CD4-positive, alpha-beta T cell treated with Interleukin-17A for 1 hour (primary cell): ENCODE measurements around the gene FGD3.

Experiments
- DNase-seq: peaks from one replicate; pipeline ENCODE4 v3.0.0-alpha.2; 2020

FGD3 gene

GRCh38 chr9:93058355-93059010 lies 111.2 kb downstream of the FGD3 start, which contains the start of gene SUSD3:
Gene SUSD3 (plus strand): TSS chr9:93058701. CDS start chr9:93058743, 42 bp downstream.
- DNase-seq = peak; percentile 73

DNA sequence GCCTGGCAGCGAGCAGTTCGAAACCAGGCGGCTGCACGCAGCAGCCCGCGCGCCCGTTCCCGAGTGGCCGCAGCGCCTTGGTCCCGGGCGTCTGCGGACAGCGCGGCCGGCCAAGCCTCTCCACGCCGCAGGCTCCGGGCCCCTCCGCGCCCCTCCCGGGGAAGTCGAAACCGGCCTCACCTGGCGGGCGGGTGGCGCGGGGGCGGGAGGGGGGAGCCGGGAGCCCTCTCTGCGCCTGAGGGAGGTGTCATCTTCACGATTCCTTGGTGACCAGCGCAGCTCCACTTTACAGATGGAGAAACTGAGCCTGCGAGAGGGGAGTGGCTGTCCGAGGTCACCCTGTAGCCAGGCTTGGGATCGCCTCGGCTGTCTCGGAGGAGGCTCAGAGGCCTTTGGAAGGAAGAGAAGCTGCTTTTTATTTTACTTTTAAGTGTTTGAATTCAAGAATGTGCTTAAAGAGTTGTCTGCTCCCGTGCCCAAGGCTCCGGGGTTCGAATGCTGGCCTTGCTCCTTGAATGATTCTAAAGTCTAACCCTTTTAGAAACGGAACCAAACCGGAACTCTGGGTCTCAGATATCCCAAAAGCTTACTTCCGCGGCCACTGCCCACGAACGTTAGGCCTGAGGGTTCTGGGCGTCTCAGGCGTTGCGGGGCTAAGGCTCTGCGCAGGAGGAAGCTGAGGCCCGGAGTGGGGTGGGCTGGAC lies 111.8 kb downstream of the FGD3 start:
- DNase-seq = peak; percentile 26

DNA sequence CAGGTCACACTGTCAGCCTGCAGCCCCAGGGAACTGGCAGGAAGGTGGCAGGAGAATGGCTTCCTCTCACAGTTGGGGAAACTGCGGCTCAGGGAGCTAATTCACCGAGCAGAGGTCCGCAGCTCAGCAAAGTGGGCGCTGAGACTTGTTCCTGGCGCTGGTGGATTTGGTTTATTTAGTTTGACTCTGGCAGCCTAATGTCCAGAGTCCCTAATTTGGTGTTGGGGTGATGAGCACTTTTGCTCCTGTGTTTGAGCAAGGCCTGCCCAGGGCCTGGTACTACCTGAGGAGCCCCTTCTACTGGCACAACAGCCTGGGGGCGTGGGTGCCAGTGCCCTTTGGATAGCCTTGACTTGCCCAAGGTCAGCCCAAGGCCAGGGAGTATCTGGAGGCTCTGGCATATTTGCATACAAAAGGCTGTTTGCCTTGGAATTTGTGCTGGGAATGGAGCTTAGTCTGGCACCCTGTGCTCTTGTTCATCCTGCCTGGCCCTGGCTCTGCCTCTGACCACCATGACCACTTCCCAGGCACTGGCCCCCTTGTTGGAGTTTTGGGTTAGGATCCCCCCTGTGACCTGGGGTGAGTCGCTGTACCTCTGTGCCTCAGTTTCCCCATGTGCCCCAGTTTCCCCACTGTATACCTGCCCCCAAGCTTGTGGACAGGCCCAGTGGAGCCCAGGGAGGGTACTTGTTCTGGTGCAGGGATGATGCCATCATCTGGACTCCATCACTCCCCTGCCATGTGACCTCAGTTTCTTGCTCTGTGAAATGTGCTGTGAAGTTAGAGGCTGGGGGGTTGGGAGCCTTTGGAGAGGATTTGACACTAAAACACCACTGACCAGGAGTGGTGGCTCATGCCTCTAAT lies 112.6 kb downstream of the FGD3 start:
- DNase-seq = no peak

GRCh38 chr9:93060746-93061259 lies 113.5 kb downstream of the FGD3 start:
- DNase-seq = peak; percentile 30

DNA sequence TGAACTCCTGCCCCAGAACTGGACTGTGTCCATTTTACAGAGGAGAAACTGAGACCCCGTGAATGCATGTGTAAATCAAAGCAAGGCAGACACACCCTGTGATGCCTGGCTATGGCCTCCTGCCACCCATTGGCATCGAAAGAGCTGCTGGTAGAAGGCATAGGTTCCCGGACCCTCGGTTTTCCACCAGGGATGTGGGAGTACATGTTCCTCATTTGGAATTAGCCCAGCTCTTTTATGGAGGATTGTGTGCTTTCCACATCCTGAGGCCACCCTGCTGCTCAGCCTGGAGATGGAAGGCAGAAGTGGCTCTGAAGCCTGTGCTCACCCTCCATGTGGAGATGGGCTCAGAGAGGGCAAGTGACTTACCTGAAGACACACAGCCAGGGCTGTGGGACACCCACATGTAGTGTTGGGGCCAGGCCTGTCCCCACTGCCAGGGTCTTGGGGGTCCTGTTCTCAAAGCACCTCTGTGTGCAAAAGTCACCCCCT lies 114.0 kb downstream of the FGD3 start:
- no peak for DNase-seq

DNA sequence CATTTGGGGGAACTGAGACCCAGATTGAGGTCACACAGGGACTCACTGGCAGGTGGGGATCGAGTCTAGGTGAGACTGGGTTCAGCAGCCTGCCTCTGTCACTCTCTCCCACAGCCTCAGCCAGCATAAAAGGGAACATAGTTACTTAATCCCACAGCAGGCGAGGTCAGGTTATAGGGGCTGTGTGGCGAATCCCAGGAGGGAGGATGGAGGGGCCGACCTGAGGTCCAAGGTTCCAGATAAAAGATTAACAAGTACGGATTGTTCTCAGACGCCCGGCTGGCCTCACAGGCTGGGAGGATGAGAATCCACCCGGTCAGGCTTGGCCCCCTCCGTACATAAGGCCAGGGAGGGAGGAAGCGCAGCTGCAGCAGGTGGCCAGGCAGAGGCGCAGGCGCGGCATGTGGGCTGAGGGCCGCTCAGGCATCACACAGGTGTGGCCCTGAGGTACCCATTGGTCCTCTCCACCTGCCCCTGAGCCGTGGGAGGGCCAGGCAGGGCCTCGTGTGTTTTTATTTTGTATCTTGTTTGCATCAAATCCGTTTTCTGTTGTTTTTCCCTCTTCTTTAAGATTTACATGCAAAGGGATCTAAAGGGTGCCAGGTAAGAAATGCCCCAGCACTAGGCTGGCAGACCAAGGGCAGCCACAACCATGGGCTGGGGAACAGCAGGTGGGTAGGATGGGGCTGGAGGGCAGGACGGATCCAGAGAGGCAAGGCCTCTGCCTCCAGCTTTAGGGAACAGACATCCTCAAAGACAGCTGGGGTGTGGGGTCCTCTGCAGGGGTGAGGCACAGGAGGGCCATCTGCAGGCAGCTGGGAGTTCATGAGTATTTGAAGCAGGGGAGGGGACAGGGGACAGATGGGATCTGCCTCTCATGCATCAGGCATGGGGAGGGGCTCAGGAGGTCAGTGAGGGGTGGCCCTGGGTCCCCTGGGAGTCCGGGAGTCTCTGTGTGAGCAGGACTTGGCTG lies 114.8 kb downstream of the FGD3 start:
- peak; percentile 31 for DNase-seq

DNA sequence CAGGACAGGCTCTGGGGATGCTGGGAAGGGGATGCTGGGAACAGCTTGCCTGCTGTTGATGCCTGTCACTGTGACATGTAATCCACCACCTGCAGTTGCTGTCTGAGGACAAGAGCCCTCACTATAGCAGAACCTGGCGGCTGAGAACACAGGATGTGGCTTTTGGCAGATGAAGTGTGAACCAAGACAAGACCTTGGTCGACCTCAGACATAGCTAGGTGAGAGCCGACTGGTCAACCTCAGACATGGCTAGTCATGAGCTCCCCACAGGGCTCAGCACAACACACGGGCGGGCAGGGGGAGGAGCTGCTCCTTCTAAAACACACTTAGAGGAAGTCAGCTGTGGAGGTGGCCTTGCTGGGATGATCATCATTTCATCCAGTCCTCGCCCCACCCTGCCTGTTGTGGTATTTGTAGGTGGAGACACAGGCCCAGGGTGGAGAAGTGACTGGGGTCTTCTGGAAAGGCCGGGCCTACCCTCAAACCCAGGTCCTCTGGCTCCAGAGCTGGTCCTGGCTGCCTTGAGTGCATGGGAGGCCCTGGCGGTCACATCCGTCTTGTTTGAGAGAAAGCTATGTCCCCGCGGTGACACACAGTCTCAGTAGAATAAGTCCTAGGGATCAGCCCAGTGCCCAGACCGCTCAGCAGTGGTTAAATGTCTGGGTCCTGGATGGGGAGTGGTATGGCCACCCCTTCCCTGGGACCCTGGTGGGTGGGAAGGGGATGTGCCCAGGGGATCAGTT lies 117.2 kb downstream of the FGD3 start:
- peak; percentile 94 for DNase-seq

GRCh38 chr9:93065135-93065720 lies 117.9 kb downstream of the FGD3 start:
- no peak for DNase-seq

- DNase-seq = no peak
Observed at GRCh38 chr9:93066978-93067603, 119.8 kb downstream of the FGD3 start.

- DNase-seq = no peak
Observed at GRCh38 chr9:93068956-93069355, 121.6 kb downstream of the FGD3 start.

DNA sequence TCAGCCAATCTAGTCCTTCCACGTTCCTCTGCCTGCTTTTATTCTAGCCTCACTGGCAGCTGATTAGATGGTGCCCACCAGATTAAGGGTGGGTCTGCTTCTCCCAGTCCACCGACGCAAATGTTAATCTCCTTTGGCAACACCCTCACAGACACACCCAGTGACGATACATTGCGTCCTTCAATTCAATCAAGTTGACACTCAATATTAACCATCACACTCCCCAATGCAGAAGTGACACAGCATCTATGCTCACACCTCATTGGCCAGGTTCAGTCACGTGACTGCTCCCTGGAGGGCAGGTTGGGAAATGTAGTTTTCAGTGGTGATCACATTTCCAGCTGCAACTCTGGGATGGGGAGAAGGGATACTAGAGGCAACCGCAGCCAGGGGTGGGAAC lies 124.1 kb downstream of the FGD3 start:
- DNase-seq = peak; percentile 28

DNA sequence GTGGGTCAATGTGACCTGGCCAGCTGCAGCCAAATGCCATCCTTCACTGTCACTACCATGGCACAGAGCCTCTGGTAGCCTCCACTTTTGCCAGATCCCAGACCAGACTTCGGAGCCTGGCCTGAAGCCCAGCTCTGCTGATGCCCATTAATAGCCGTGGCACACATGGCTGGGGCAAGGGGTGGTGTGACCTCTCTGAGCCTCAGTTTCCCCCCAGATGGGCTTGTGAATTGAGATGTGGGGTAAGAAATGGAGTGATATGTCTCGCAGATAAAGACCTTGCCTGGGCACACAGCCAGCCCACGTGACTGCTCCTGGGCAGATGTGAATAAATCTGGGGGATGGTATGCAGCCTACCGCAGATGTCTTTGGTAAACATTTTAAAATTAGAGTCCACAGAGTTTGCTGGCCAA lies 125.1 kb downstream of the FGD3 start:
- DNase-seq = no peak

GRCh38 chr9:93076101-93076791 lies 128.9 kb downstream of the FGD3 start:
- no peak for DNase-seq

DNA sequence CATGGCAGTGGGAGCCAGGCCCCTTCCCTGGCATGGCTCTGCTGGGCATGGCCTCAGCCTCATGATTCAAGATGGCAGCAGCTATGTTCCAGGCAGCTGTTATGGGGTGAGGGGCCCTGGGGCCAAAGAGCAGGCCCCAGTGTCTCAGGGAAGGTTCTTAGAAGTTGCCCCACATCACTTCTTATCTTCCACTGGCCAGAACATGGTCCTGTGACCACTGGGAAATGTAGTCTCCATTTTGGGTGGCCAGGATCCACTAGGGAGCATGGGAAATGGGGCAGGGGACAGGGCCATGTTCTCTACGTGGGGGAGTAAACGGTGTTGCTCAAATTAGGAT lies 129.4 kb downstream of the FGD3 start:
- no peak for DNase-seq

DNA sequence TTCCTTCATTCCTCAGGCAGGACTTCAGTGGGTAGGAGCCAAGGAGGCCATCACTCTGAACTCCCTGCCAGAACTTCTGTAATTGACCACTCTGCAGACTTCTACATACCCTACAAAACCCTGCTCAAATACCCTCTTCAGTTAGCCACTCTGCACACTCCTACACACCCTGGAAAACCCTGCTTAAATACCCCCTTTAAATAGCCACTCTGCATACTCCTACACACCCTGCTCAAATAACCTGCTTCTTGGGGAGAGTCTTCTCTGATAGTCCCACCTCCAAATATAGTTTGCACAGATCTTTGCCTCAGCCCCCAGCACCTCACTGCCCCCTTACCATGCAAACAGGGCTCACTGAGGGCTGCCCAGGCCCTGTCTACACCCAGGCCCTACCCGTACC lies 130.0 kb downstream of the FGD3 start:
- DNase-seq = no peak

- no peak for DNase-seq
Observed at GRCh38 chr9:93077811-93078210, 130.5 kb downstream of the FGD3 start.

- no peak for DNase-seq
Observed at GRCh38 chr9:93079371-93079770, 132.0 kb downstream of the FGD3 start.

DNA sequence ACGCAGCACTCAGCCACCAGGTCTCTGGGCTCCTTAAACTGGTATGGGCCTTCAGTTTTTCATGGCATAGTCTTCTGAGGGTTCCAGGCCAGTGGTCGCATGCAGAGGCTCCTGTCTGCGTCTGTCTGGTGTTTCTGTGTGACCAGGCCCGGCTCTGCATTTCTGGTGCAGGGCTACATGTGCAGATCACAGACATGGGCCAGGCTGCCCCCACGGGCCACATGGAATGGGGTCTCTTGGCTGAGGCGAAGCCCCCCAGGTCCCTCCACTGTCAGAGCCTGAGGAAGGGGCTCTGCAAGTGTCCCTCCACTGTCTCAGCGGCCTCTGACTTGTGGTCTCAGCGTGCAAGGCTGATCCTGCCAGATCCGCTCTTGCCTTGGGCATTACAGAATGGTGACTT lies 133.1 kb downstream of the FGD3 start:
- DNase-seq = no peak

GRCh38 chr9:93081081-93081529 lies 133.8 kb downstream of the FGD3 start:
- no peak for DNase-seq

GRCh38 chr9:93081931-93082330 lies 134.6 kb downstream of the FGD3 start:
- DNase-seq = no peak
